Endothelial cell of umbilical vein (primary cell): ENCODE measurements around the gene CDH20. TPM values are rescaled to one million over a fixed set of nuclear protein-coding genes. Genes with fewer than 3 reads are reported as not detected.

Experiments
- BruUV-seq: library from RNA; stranded (reverse); fragments of 400-500 nt; replicated peaks from 2 replicates; lab custom pipeline; 2021; lab: Mats Ljungman, UMichigan
- CTCF ChIA-PET: fragments of 300-600, 350-600 bp; sonication (Branson Sonifier 250); formaldehyde crosslinking; loops from one replicate; lab custom pipeline; 2021; ENCODE audit warnings: antibody characterized with exemption, inconsistent platforms; lab: Charles Lee
- POLR2A ChIA-PET: fragments of 300-600, 350-600 bp; sonication (Branson Sonifier 250); formaldehyde crosslinking; loops from one replicate; lab custom pipeline; 2021; ENCODE audit warnings: antibody characterized with exemption, inconsistent platforms; lab: Charles Lee
- DNase-seq: peaks from one replicate; pipeline ENCODE4 v3.0.0-alpha.2; 2011; ENCODE audit warnings: low read depth, low spot score
- FAIRE-seq: peaks from 2 replicates; lab custom pipeline; 2011; peaks lifted over from hg19 to GRCh38; lab: Jason Lieb, UNC
- H2AFZ ChIP-seq: 2 replicates; pipeline ENCODE4 v1.6.0; 2012; ENCODE audit warnings: low read depth, low read length, control low read depth, inconsistent platforms
- H3K27ac ChIP-seq: 2 replicates; pipeline ENCODE4 v1.5.1; 2011; ENCODE audit warnings: low read depth, mild to moderate bottlenecking, control low read depth, low read length, moderate library complexity; ENCODE audit not compliant: insufficient read depth
- H3K27me3 ChIP-seq, 2 experiments: 2 replicates each; pipeline versions ENCODE4 v1.6.0 to v1.6.1; 2011; ENCODE audit warnings: low read length in 2 of 2, mixed read lengths in 1 of 2; ENCODE audit not compliant: control insufficient read depth in 2 of 2, insufficient read depth in 2 of 2
- H3K36me3 ChIP-seq, 2 experiments: 2 replicates in 1 of 2; 3 replicates in 1 of 2; pipeline ENCODE4 v1.5.1; 2011; ENCODE audit warnings: low read length in 2 of 2, mild to moderate bottlenecking in 1 of 2, moderate library complexity in 1 of 2; ENCODE audit not compliant: control insufficient read depth in 2 of 2, insufficient read depth in 2 of 2; ENCODE audit errors: extremely low read depth in 1 of 2
- H3K4me1 ChIP-seq: 3 replicates; pipeline ENCODE4 v1.5.1; 2011; ENCODE audit warnings: mild to moderate bottlenecking, low read length; ENCODE audit not compliant: control insufficient read depth, insufficient read depth; ENCODE audit errors: extremely low read depth
- H3K4me2 ChIP-seq: 2 replicates; pipeline ENCODE4 v1.6.1; 2011; ENCODE audit warnings: low read length, control low read depth, mixed read lengths; ENCODE audit not compliant: insufficient read depth
- H3K4me3 ChIP-seq, 3 experiments: fragments of 200-600 bp in 1 of 3; sonication (generic), shearing (Covaris generic) in 1 of 3; replicated peaks in 1 of 3; 2 replicates each; pipeline ENCODE4 v1.5.1; 2011 to 2016; ENCODE audit warnings: control low read depth in 3 of 3, low read length in 3 of 3, mild to moderate bottlenecking in 2 of 3, inconsistent platforms in 1 of 3, low read depth in 1 of 3, moderate library complexity in 1 of 3; ENCODE audit not compliant: insufficient read depth in 1 of 3
- H3K79me2 ChIP-seq: 2 replicates; pipeline ENCODE4 v1.6.0; 2012; ENCODE audit warnings: low read length, inconsistent platforms; ENCODE audit not compliant: control insufficient read depth, insufficient read depth
- H3K9ac ChIP-seq: replicated peaks from 2 replicates; pipeline ENCODE3; 2011; ENCODE audit warnings: low read length, control low read depth; ENCODE audit not compliant: insufficient read depth; ENCODE audit errors: extremely low read depth
- H3K9me1 ChIP-seq: replicated peaks from 3 replicates; pipeline ENCODE4 v1.6.0; 2011; ENCODE audit warnings: mild to moderate bottlenecking, low read length; ENCODE audit not compliant: control insufficient read depth, insufficient read depth; ENCODE audit errors: extremely low read depth
- H3K9me3 ChIP-seq: replicated peaks from 2 replicates; pipeline ENCODE4 v1.5.1; 2012; ENCODE audit warnings: low read length, inconsistent platforms; ENCODE audit not compliant: control insufficient read depth, insufficient read depth
- H4K20me1 ChIP-seq: replicated peaks from 2 replicates; pipeline ENCODE3; 2011; ENCODE audit warnings: mild to moderate bottlenecking, low read length; ENCODE audit not compliant: control insufficient read depth, insufficient read depth; ENCODE audit errors: extremely low read depth
- EZH2 ChIP-seq: IDR thresholded peaks from 2 replicates; pipeline ENCODE4 v1.6.1; 2012; ENCODE audit warnings: borderline replicate concordance, low read depth, mild to moderate bottlenecking, moderate library complexity, low read length, inconsistent platforms; ENCODE audit not compliant: severe bottlenecking
- FOS ChIP-seq: IDR thresholded peaks from 2 replicates; pipeline ENCODE4 v1.6.1; 2011; ENCODE audit warnings: mild to moderate bottlenecking, low read length, moderate library complexity, borderline replicate concordance; ENCODE audit not compliant: insufficient read depth
- GATA2 ChIP-seq: IDR thresholded peaks from 2 replicates; pipeline ENCODE4 v1.7.0; 2011; ENCODE audit warnings: low read depth, mild to moderate bottlenecking, moderate library complexity, mixed read lengths, low read length; ENCODE audit not compliant: insufficient read length, insufficient read depth
- JUN ChIP-seq: IDR thresholded peaks from 2 replicates; pipeline ENCODE4 v1.6.1; 2011; ENCODE audit warnings: borderline replicate concordance, low read depth; ENCODE audit not compliant: insufficient read length, insufficient read depth
- MYC ChIP-seq: IDR thresholded peaks from one replicate; pipeline ENCODE4 v1.6.1; 2011; ENCODE audit warnings: mild to moderate bottlenecking, low read depth, low read length
- POLR2A ChIP-seq: IDR thresholded peaks from 2 replicates; pipeline ENCODE4 v1.6.1; 2012; ENCODE audit warnings: low read depth, mild to moderate bottlenecking, control low read depth, low read length
- POLR2AphosphoS5 ChIP-seq: IDR thresholded peaks from 2 replicates; pipeline ENCODE4 v1.6.1; 2012; ENCODE audit warnings: low read depth, mild to moderate bottlenecking, control low read depth, low read length, moderate library complexity; ENCODE audit not compliant: insufficient read depth
- dilution Hi-C: fragments of 300-500 bp; cut with MboI; formaldehyde crosslinking; loops from one replicate; pipeline ENCODE4 v1.15.0; 2019; ENCODE audit warnings: low sequenced_read_pairs; ENCODE audit not compliant: extremely low pct_ligation_motif_present
- intact Hi-C: fragments of 100-400 bp; cut with micrococcal nuclease; formaldehyde crosslinking; loops from one replicate; pipeline ENCODE4 v1.10.0; 2022
- polyA plus RNA-seq, 4 experiments: library from polyadenylated mRNA; depleted of rRNA in 3 of 4; stranded (reverse) in 3 of 4; unstranded in 1 of 4; fragments of >200 nt; gene quantifications; 2 replicates each; pipeline versions ENCODE4 v1.2.1 to v1.2.3, GENCODE V29; 2011 to 2012; ENCODE audit warnings: missing spikeins in 1 of 4
- total RNA-seq: library from RNA; stranded (reverse); gene quantifications from 2 replicates; pipeline ENCODE4 v1.2.3, GENCODE V29; 2021
- TF ChIP-seq, protein P1 (sequence below), 2 donors: IDR thresholded peaks; 1 replicate in 1 of 2; 2 replicates in 1 of 2; pipeline ENCODE4 v1.5.1; 2011; ENCODE audit warnings: low read length in 2 of 2, mild to moderate bottlenecking in 2 of 2, moderate library complexity in 2 of 2, control low read depth in 1 of 2, inconsistent platforms in 1 of 2, low read depth in 1 of 2; ENCODE audit not compliant: insufficient read depth in 1 of 2; ENCODE audit errors: extremely low read depth in 1 of 2
- TF ChIP-seq, protein P2 (sequence below): IDR thresholded peaks from 2 replicates; pipeline ENCODE4 v1.6.1; 2011; ENCODE audit not compliant: insufficient read depth, insufficient read length

Gene CDH20
- total and polyA plus RNA-seq, 2 donors (not counting 3 experiments of a cell fraction or from before 2014, with no cell fraction given) = not detected

DNA sequence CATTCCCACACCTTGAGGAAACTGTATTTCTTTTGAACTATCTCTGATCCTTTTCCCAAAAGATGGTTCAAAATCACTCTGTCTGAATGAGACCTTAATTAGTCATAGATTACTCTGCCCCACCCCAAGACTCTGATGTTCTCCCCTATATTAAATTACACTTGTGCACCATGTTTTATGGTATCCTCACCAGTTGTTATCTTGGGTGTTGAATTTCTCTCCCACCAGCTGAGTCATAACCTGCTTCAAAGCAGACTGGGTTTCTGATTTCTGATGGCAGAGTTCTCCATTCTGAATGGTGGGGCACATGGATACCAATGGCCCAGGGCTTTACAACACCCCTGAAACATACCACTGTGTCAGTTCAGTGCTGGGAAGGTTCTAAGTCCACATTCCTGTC is 15.0 kb downstream of the CDH20 start:
- Histone ChIP-seq H3K4me2 (no peak overlapping the region), H3K4me3 (no peak overlapping the region), H3K79me2 (no peaks in the 10 kb centered on the region), H3K4me1 (no peaks in the 10 kb centered on the region), H3K9me3 (no peaks in the 10 kb centered on the region), H2AFZ (no peak overlapping the region), H3K36me3 (no peaks in the 10 kb centered on the region), H3K27me3 (no peaks in the 10 kb centered on the region), H3K27ac (no peak overlapping the region), H3K9me1 (no peaks in the 10 kb centered on the region), H4K20me1 (no peaks in the 10 kb centered on the region), H3K9ac (no peak overlapping the region)
- no peak for TF ChIP-seq JUN
- no peak for TF ChIP-seq EZH2
- TF ChIP-seq, protein P1, sequence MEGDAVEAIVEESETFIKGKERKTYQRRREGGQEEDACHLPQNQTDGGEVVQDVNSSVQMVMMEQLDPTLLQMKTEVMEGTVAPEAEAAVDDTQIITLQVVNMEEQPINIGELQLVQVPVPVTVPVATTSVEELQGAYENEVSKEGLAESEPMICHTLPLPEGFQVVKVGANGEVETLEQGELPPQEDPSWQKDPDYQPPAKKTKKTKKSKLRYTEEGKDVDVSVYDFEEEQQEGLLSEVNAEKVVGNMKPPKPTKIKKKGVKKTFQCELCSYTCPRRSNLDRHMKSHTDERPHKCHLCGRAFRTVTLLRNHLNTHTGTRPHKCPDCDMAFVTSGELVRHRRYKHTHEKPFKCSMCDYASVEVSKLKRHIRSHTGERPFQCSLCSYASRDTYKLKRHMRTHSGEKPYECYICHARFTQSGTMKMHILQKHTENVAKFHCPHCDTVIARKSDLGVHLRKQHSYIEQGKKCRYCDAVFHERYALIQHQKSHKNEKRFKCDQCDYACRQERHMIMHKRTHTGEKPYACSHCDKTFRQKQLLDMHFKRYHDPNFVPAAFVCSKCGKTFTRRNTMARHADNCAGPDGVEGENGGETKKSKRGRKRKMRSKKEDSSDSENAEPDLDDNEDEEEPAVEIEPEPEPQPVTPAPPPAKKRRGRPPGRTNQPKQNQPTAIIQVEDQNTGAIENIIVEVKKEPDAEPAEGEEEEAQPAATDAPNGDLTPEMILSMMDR (IDR thresholded peaks at IDR 0.05; ENCODE audit: extremely low read depth in 1 of 2, insufficient read depth in 1 of 2, low read depth in 1 of 2, low read length in 2 of 2) = no peak
- TF ChIP-seq, protein P2, sequence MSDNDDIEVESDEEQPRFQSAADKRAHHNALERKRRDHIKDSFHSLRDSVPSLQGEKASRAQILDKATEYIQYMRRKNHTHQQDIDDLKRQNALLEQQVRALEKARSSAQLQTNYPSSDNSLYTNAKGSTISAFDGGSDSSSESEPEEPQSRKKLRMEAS = no peak
- no peak for TF ChIP-seq MYC
- TF ChIP-seq POLR2AphosphoS5 = no peak
- TF ChIP-seq POLR2A = no peak
- no peak for TF ChIP-seq FOS
- no peak for TF ChIP-seq GATA2
- FAIRE-seq (no peak), DNase-seq (no peak)
- dilution Hi-C loops = no loop called here
- POLR2A ChIA-PET = no interaction called here
- intact Hi-C loops = no loop called here
- CTCF ChIA-PET = interaction anchor here (0.9 to 1.8 kb wide), 4 partner anchors 8 to 155 kb away, joined by 3 to 6 read pairs (median 3); no protein-coding TSS in a partner anchor
- no TSS peak for BruUV-seq
